HCT116 (cell line): Measurements from ENCODE around the gene NCLN. TPM values are rescaled to one million over a fixed set of nuclear protein-coding genes. Genes with fewer than 3 reads are reported as not detected.

ENCODE experiments used
- ATAC-seq: fragments of 200-7000 bp; cut with Tn5 transposase; 2 replicates; pipeline ENCODE4 v1.9.1; 2020; ENCODE audit warnings: mild to moderate bottlenecking, moderate library complexity
- BruUV-seq: library from RNA; stranded (reverse); fragments of 400-500 nt; replicated peaks from 2 replicates; lab custom pipeline; 2021; lab: Mats Ljungman, UMichigan
- CTCF ChIA-PET: fragments of 300-600 bp; sonication (Branson Sonifier 250); formaldehyde crosslinking; loops from one replicate; lab custom pipeline; 2021; ENCODE audit warnings: antibody characterized with exemption; lab: Charles Lee
- POLR2A ChIA-PET: fragments of 300-600, 350-600 bp; sonication (Branson Sonifier 250); formaldehyde crosslinking; loops from one replicate; lab custom pipeline; 2021; ENCODE audit warnings: antibody characterized with exemption; lab: Charles Lee
- RAD21 ChIA-PET, 2 experiments: fragments of 300-600 bp; sonication (Branson Sonifier 250); formaldehyde crosslinking; loops; one replicate each; lab custom pipeline; 2023; ENCODE audit warnings: low total read pairs in 2 of 2; ENCODE audit not compliant: uncharacterized antibody in 2 of 2, unreplicated experiment in 2 of 2, low non-redundant PET in 1 of 2; lab: Charles Lee
- DNase-seq: peaks from one replicate; pipeline ENCODE4 v3.0.0-alpha.2; 2010; ENCODE audit warnings: low read depth, low spot score
- H2AFZ ChIP-seq: fragments of 200-600 bp; shearing (Covaris generic), sonication (generic); 2 replicates; pipeline ENCODE4 v1.6.1; 2017; ENCODE audit warnings: low read depth, mixed run types, mixed read lengths, antibody characterized with exemption, low read length; ENCODE audit not compliant: poor library complexity, severe bottlenecking
- H3K27ac ChIP-seq: 2 replicates; pipeline ENCODE4 v1.5.1; 2012; ENCODE audit warnings: low read depth, low read length
- H3K27me3 ChIP-seq: fragments of 200-600 bp; sonication (generic); 2 replicates; pipeline ENCODE4 v1.6.1; 2016; ENCODE audit warnings: mixed run types, low read length, mixed read lengths; ENCODE audit not compliant: insufficient read depth
- H3K36me3 ChIP-seq, 2 experiments: fragments of 200-500 bp in 1 of 2; fragments of 200-600 bp in 1 of 2; sonication (Bioruptor generic) in 1 of 2; sonication (generic) in 1 of 2; 2 replicates each; pipeline versions ENCODE4 v1.5.1 to v1.6.1; 2014 to 2016; ENCODE audit warnings: low read length in 2 of 2, inconsistent platforms in 1 of 2, mixed read lengths in 1 of 2, mixed run types in 1 of 2; ENCODE audit not compliant: insufficient read depth in 2 of 2, control insufficient read depth in 1 of 2
- H3K4me1 ChIP-seq, 2 experiments: fragments of 200-600 bp in 1 of 2; sonication (generic) in 1 of 2; 2 replicates each; pipeline versions ENCODE4 v1.5.1 to v1.6.1; 2012 to 2017; ENCODE audit warnings: low read length in 2 of 2, inconsistent platforms in 1 of 2, mild to moderate bottlenecking in 1 of 2, mixed read lengths in 1 of 2, mixed run types in 1 of 2, moderate library complexity in 1 of 2; ENCODE audit not compliant: insufficient read depth in 2 of 2, control insufficient read depth in 1 of 2
- H3K4me2 ChIP-seq: fragments of 200-600 bp; sonication (generic); 2 replicates; pipeline ENCODE4 v1.6.1; 2017; ENCODE audit warnings: mixed run types, low read length, mixed read lengths
- H3K4me3 ChIP-seq, 2 experiments: fragments of 200-600 bp in 1 of 2; sonication (generic) in 1 of 2; replicated peaks in 1 of 2; 2 replicates each; pipeline ENCODE4 v1.5.1; 2011 to 2016; ENCODE audit warnings: low read length in 2 of 2, control low read depth in 1 of 2, low read depth in 1 of 2, mild to moderate bottlenecking in 1 of 2, mixed read lengths in 1 of 2, mixed run types in 1 of 2
- H3K79me2 ChIP-seq: fragments of 200-600 bp; sonication (generic); 2 replicates; pipeline ENCODE4 v1.6.1; 2017; ENCODE audit warnings: mild to moderate bottlenecking, mixed run types, low read length, moderate library complexity, mixed read lengths; ENCODE audit not compliant: insufficient read depth
- H3K9ac ChIP-seq: fragments of 200-600 bp; sonication (generic); 2 replicates; pipeline ENCODE4 v1.6.1; 2016; ENCODE audit warnings: low read length, mixed read lengths
- H3K9me2 ChIP-seq: fragments of 200-600 bp; sonication (generic), shearing (Covaris generic); 2 replicates; pipeline ENCODE4 v1.6.1; 2017; ENCODE audit warnings: mixed run types, mild to moderate bottlenecking, moderate library complexity; ENCODE audit not compliant: insufficient read depth
- H3K9me3 ChIP-seq, 2 experiments: fragments of 200-500 bp in 1 of 2; fragments of 200-600 bp in 1 of 2; sonication (Bioruptor generic) in 1 of 2; sonication (generic) in 1 of 2; 2 replicates each; pipeline ENCODE4 v1.6.1; 2014 to 2017; ENCODE audit warnings: low read length in 2 of 2, mixed read lengths in 2 of 2, inconsistent platforms in 1 of 2, low read depth in 1 of 2, mild to moderate bottlenecking in 1 of 2, mixed run types in 1 of 2, moderate library complexity in 1 of 2; ENCODE audit not compliant: control insufficient read depth in 1 of 2, insufficient read depth in 1 of 2
- H4K20me1 ChIP-seq: fragments of 200-600 bp; sonication (generic), shearing (Covaris generic); 2 replicates; pipeline ENCODE4 v1.6.1; 2017; ENCODE audit warnings: mixed run types, mild to moderate bottlenecking, moderate library complexity; ENCODE audit not compliant: insufficient read depth
- CBX3 ChIP-seq: IDR thresholded peaks from 2 replicates; pipeline ENCODE4 v1.6.1; 2012; ENCODE audit warnings: low read depth
- EGR1 ChIP-seq: IDR thresholded peaks from 2 replicates; pipeline ENCODE4 v1.6.1; 2012; ENCODE audit warnings: low read depth
- ELF1 ChIP-seq: IDR thresholded peaks from 2 replicates; pipeline ENCODE4 v1.6.1; 2012; ENCODE audit warnings: low read depth, borderline replicate concordance
- EZH2 ChIP-seq: fragments of 200-600 bp; sonication (generic); IDR thresholded peaks from 2 replicates; pipeline ENCODE4 v1.6.1; 2017; ENCODE audit warnings: antibody characterized with exemption, mixed run types
- EZH2phosphoT487 ChIP-seq: fragments of 200-600 bp; IDR thresholded peaks from 2 replicates; pipeline ENCODE4 v1.6.1; 2018; ENCODE audit warnings: antibody characterized with exemption, borderline replicate concordance
- FOSL1 ChIP-seq: IDR thresholded peaks from 2 replicates; pipeline ENCODE4 v1.6.1; 2012; ENCODE audit warnings: low read depth
- JUND ChIP-seq: IDR thresholded peaks from 2 replicates; pipeline ENCODE4 v1.6.1; 2012
- POLR2A ChIP-seq: IDR thresholded peaks from 2 replicates; pipeline ENCODE4 v1.7.0; 2011; ENCODE audit warnings: borderline replicate concordance; ENCODE audit not compliant: insufficient read depth, insufficient read length; ENCODE audit errors: extremely low read depth
- RAD21 ChIP-seq: IDR thresholded peaks from 2 replicates; pipeline ENCODE4 v1.6.1; 2012; ENCODE audit warnings: low read depth, mild to moderate bottlenecking
- SIN3A ChIP-seq: IDR thresholded peaks from 2 replicates; pipeline ENCODE4 v1.6.1; 2012; ENCODE audit warnings: low read depth
- SP1 ChIP-seq: IDR thresholded peaks from 2 replicates; pipeline ENCODE4 v1.6.1; 2012; ENCODE audit warnings: low read depth
- SRF ChIP-seq: IDR thresholded peaks from 2 replicates; pipeline ENCODE4 v1.6.1; 2012; ENCODE audit warnings: low read depth
- TCF7L2 ChIP-seq: IDR thresholded peaks from 2 replicates; pipeline ENCODE4 v1.7.0; 2011; ENCODE audit warnings: borderline replicate concordance, inconsistent platforms; ENCODE audit not compliant: insufficient read depth, insufficient read length; ENCODE audit errors: extremely low read depth
- YY1 ChIP-seq: IDR thresholded peaks from 2 replicates; pipeline ENCODE4 v1.6.1; 2011; ENCODE audit warnings: low read length, low read depth, moderate library complexity, mild to moderate bottlenecking; ENCODE audit not compliant: insufficient replicate concordance; ENCODE audit errors: extremely low read depth
- ZFX ChIP-seq: fragments of 450-650 bp; IDR thresholded peaks from 2 replicates; pipeline ENCODE4 v1.6.1; 2017
- ZNF274 ChIP-seq: fragments of 200-500 bp; sonication (Bioruptor generic); IDR thresholded peaks from 2 replicates; pipeline ENCODE4 v1.6.1; 2014; ENCODE audit warnings: mild to moderate bottlenecking, low read depth, low read length, inconsistent platforms
- intact Hi-C: fragments of 100-400 bp; cut with micrococcal nuclease; formaldehyde crosslinking; loops from 2 replicates; pipeline ENCODE4 v1.10.0; 2022
- total RNA-seq: library from RNA; stranded (reverse); gene quantifications from one replicate; pipeline ENCODE4 v1.2.1, GENCODE V29; 2021; ENCODE audit not compliant: unreplicated experiment
- TF ChIP-seq, protein P1 (sequence below): IDR thresholded peaks from 2 replicates; pipeline ENCODE4 v1.6.1; 2012; ENCODE audit warnings: low read depth
- TF ChIP-seq, protein P2 (sequence below), 3 experiments: fragments of 200-600 bp in 1 of 3; sonication (generic) in 1 of 3; IDR thresholded peaks in 2 of 3; conservative IDR thresholded peaks in 1 of 3; 2 replicates each; pipeline ENCODE4 v1.5.1; 2012 to 2017; ENCODE audit warnings: low read depth in 2 of 3, low read length in 2 of 3, antibody characterized with exemption in 1 of 3, borderline replicate concordance in 1 of 3, control low read depth in 1 of 3, mild to moderate bottlenecking in 1 of 3, mixed read lengths in 1 of 3, mixed run types in 1 of 3, moderate library complexity in 1 of 3; ENCODE audit not compliant: insufficient read depth in 1 of 3
- TF ChIP-seq, protein P3 (sequence below): IDR thresholded peaks from 2 replicates; pipeline ENCODE4 v1.6.1; 2012

Gene NCLN
- total RNA-seq, 1 experiment from 2014 or later: 119 TPM

DNA sequence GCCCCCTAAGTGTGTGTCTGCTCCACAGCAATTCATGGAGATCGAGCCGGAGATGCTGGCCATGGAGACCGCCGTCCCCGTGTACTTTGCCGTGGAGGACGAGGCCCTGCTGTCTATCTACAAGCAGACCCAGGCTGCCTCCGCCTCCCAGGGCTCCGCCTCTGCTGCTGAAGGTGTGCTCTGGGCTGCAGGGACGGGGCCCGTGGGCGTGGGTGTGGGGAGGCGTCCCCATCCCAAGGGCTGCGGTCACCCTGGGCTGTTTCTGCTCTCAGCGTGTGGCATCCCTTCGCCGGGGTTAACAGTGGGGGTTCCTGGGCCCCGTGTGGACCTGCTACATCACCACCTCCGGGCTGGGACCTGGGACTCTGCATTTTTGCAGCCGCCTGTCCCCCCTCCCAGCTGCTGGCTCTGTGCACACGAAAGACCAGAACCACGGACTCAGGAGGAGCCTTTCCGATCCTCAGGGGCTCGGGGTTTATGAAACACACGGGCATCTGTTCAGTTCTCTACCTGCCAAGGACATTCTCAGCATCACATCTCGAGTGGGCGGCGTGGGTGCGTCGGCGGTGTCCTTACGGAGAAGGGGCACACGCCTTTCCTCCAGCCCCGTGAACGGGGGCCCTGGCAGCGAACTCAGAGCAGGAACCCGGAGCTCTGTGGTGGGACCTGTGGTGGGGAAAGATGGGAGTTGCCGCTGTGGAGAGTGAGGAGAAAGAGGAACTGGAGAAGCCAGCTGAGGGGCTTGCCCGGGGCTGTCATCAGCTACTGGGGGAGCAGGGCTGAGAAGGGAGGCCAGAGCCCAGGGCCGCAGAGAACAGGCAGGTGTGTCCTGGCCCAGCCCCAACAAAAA, 7.8 kb downstream of the NCLN start:
- Histone ChIP-seq H3K9me3 (no peaks in the 10 kb centered on the region), H3K4me3 (no peak overlapping the region), H3K27me3 (no peaks in the 10 kb centered on the region), H2AFZ (no peak overlapping the region), H3K9me2 (no peaks in the 10 kb centered on the region), H4K20me1 (peaks cover 9% of the 10 kb centered on the region; the same call in 1 of the 2 replicates), H3K4me2 (no peak overlapping the region), H3K9ac (no peak overlapping the region), H3K79me2 (peaks cover 73% of the 10 kb centered on the region), H3K4me1 (peaks cover 0 to 6% of the 10 kb centered on the region in 2 experiments; a peak in 1 of 4 replicates), H3K27ac (no peak overlapping the region)
- peak; percentile 33; the same call in 1 of the 2 replicates for ATAC-seq
- intact Hi-C loops: no loop called here
- CTCF ChIA-PET: no interaction called here
- BruUV-seq: TSS peak; percentile 9
- DNase-seq: no peak
- RAD21 ChIA-PET: no interaction called here
- TF ChIP-seq ELF1 (no peak), EZH2 (no peak), SP1 (no peak), YY1 (no peak), EZH2phosphoT487 (no peak), EGR1 (no peak), ZFX (no peak), POLR2A (no peak), SIN3A (no peak), FOSL1 (no peak), CBX3 (no peak), SRF (no peak), ZNF274 (no peak), RAD21 (no peak), TCF7L2 (no peak), JUND (no peak)
- TF ChIP-seq, protein P1, sequence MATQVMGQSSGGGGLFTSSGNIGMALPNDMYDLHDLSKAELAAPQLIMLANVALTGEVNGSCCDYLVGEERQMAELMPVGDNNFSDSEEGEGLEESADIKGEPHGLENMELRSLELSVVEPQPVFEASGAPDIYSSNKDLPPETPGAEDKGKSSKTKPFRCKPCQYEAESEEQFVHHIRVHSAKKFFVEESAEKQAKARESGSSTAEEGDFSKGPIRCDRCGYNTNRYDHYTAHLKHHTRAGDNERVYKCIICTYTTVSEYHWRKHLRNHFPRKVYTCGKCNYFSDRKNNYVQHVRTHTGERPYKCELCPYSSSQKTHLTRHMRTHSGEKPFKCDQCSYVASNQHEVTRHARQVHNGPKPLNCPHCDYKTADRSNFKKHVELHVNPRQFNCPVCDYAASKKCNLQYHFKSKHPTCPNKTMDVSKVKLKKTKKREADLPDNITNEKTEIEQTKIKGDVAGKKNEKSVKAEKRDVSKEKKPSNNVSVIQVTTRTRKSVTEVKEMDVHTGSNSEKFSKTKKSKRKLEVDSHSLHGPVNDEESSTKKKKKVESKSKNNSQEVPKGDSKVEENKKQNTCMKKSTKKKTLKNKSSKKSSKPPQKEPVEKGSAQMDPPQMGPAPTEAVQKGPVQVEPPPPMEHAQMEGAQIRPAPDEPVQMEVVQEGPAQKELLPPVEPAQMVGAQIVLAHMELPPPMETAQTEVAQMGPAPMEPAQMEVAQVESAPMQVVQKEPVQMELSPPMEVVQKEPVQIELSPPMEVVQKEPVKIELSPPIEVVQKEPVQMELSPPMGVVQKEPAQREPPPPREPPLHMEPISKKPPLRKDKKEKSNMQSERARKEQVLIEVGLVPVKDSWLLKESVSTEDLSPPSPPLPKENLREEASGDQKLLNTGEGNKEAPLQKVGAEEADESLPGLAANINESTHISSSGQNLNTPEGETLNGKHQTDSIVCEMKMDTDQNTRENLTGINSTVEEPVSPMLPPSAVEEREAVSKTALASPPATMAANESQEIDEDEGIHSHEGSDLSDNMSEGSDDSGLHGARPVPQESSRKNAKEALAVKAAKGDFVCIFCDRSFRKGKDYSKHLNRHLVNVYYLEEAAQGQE: no peak
- TF ChIP-seq, protein P2, sequence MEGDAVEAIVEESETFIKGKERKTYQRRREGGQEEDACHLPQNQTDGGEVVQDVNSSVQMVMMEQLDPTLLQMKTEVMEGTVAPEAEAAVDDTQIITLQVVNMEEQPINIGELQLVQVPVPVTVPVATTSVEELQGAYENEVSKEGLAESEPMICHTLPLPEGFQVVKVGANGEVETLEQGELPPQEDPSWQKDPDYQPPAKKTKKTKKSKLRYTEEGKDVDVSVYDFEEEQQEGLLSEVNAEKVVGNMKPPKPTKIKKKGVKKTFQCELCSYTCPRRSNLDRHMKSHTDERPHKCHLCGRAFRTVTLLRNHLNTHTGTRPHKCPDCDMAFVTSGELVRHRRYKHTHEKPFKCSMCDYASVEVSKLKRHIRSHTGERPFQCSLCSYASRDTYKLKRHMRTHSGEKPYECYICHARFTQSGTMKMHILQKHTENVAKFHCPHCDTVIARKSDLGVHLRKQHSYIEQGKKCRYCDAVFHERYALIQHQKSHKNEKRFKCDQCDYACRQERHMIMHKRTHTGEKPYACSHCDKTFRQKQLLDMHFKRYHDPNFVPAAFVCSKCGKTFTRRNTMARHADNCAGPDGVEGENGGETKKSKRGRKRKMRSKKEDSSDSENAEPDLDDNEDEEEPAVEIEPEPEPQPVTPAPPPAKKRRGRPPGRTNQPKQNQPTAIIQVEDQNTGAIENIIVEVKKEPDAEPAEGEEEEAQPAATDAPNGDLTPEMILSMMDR (IDR thresholded peaks at IDR 0.05 in 2 of 3, conservative IDR thresholded peaks at IDR 0.05 in 1 of 3; ENCODE audit: borderline replicate concordance in 1 of 3, insufficient read depth in 1 of 3, low read depth in 2 of 3, low read length in 2 of 3): no peak
- TF ChIP-seq, protein P3, sequence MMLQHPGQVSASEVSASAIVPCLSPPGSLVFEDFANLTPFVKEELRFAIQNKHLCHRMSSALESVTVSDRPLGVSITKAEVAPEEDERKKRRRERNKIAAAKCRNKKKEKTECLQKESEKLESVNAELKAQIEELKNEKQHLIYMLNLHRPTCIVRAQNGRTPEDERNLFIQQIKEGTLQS: no peak
- TF ChIP-seq, all 23 proteins: peak for 0
- H3K36me3 ChIP-seq: peaks cover 6 to 43% of the 10 kb centered on the region in 2 experiments; a peak in 3 of 4 replicates
- POLR2A ChIA-PET: no interaction called here
